ENCODE data around the gene C9orf50.

The C9orf50 gene

DNA sequence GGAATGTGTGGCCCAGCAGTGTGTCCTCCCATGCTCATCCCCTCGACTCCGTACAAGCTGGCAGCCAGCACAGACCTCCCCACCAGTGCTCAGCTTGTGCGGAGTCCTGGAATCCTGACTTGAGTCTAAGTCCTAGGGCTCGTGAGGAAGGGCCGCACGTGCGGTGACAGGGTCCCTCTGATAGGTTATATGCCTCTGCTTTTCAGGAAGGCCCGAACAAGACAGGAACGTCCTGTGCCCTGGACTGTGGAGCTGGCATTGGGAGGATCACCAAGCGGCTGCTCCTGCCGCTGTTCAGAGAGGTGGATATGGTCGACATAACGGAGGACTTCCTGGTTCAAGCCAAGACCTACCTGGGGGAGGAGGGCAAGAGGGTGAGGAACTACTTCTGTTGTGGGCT, 12.9 kb upstream of the C9orf50 start:
- no peaks in the 10 kb centered on the region; the same call in 1 of the 2 replicates for H3K36me3 ChIP-seq (replicated peaks; ENCODE audit: insufficient read depth, low read length)
- no peak for TF ChIP-seq EZH2 (optimal IDR thresholded peaks at IDR 0.05; ENCODE audit: low read depth, low read length)
- no peak for TF ChIP-seq EZH2phosphoT487 (IDR thresholded peaks at IDR 0.05; ENCODE audit: low read length)
- TF ChIP-seq, protein P1, sequence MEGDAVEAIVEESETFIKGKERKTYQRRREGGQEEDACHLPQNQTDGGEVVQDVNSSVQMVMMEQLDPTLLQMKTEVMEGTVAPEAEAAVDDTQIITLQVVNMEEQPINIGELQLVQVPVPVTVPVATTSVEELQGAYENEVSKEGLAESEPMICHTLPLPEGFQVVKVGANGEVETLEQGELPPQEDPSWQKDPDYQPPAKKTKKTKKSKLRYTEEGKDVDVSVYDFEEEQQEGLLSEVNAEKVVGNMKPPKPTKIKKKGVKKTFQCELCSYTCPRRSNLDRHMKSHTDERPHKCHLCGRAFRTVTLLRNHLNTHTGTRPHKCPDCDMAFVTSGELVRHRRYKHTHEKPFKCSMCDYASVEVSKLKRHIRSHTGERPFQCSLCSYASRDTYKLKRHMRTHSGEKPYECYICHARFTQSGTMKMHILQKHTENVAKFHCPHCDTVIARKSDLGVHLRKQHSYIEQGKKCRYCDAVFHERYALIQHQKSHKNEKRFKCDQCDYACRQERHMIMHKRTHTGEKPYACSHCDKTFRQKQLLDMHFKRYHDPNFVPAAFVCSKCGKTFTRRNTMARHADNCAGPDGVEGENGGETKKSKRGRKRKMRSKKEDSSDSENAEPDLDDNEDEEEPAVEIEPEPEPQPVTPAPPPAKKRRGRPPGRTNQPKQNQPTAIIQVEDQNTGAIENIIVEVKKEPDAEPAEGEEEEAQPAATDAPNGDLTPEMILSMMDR (IDR thresholded peaks at IDR 0.05; ENCODE audit: low read length), result no peak
- no peak overlapping the region for H3K4me3 ChIP-seq (ENCODE audit: low read length)
- H3K9ac ChIP-seq (ENCODE audit: low read length), result no peak overlapping the region
- H3K27me3 ChIP-seq (replicated peaks; ENCODE audit: insufficient read depth, low read length), result no peaks in the 10 kb centered on the region
- H3K4me2 ChIP-seq (ENCODE audit: low read depth, low read length), result no peak overlapping the region
- no peaks in the 10 kb centered on the region for H3K9me3 ChIP-seq (replicated peaks; ENCODE audit: insufficient read depth, low read length)
- no peak for DNase-seq
- H2AFZ ChIP-seq (ENCODE audit: low read length), result no peak overlapping the region
- peaks cover 61% of the 10 kb centered on the region for H3K79me2 ChIP-seq (ENCODE audit: low read length)
- H3K4me1 ChIP-seq (ENCODE audit: low read length), result no peaks in the 10 kb centered on the region
- H3F3A ChIP-seq (ENCODE audit: insufficient read depth, low read length), result no peaks in the 10 kb centered on the region
- no peaks in the 10 kb centered on the region for H3K9me2 ChIP-seq (replicated peaks; ENCODE audit: insufficient read depth, low read length)
- peaks cover 21% of the 10 kb centered on the region; the same call in 1 of the 2 replicates for H4K20me1 ChIP-seq (ENCODE audit: insufficient read depth, low read length)
- no peak overlapping the region for H3K27ac ChIP-seq (ENCODE audit: low read length)

- TF ChIP-seq EZH2 (optimal IDR thresholded peaks at IDR 0.05; ENCODE audit: low read depth, low read length), result no peak
- TF ChIP-seq EZH2phosphoT487 (IDR thresholded peaks at IDR 0.05; ENCODE audit: low read length), result no peak
- TF ChIP-seq, protein P1 (IDR thresholded peaks at IDR 0.05; ENCODE audit: low read length), result no peak
- Histone ChIP-seq H3K4me2 (ENCODE audit: low read depth, low read length) (no peak overlapping the region), H3K9ac (ENCODE audit: low read length) (no peak overlapping the region), H3K27me3 (replicated peaks; ENCODE audit: insufficient read depth, low read length) (no peaks in the 10 kb centered on the region), H3F3A (ENCODE audit: insufficient read depth, low read length) (no peaks in the 10 kb centered on the region), H3K27ac (ENCODE audit: low read length) (no peak overlapping the region), H4K20me1 (ENCODE audit: insufficient read depth, low read length) (peaks cover 21% of the 10 kb centered on the region; the same call in 1 of the 2 replicates), H3K79me2 (ENCODE audit: low read length) (peaks cover 68% of the 10 kb centered on the region), H3K4me1 (ENCODE audit: low read length) (no peaks in the 10 kb centered on the region), H3K9me2 (replicated peaks; ENCODE audit: insufficient read depth, low read length) (no peaks in the 10 kb centered on the region), H2AFZ (ENCODE audit: low read length) (no peak overlapping the region), H3K36me3 (replicated peaks; ENCODE audit: insufficient read depth, low read length) (no peaks in the 10 kb centered on the region; the same call in none of the 2 replicates), H3K4me3 (ENCODE audit: low read length) (no peak overlapping the region), H3K9me3 (replicated peaks; ENCODE audit: insufficient read depth, low read length) (no peaks in the 10 kb centered on the region)
- DNase-seq, result no peak
Measured at GRCh38 chr9:129633207-129633606, 12.3 kb upstream of the C9orf50 start.

DNA sequence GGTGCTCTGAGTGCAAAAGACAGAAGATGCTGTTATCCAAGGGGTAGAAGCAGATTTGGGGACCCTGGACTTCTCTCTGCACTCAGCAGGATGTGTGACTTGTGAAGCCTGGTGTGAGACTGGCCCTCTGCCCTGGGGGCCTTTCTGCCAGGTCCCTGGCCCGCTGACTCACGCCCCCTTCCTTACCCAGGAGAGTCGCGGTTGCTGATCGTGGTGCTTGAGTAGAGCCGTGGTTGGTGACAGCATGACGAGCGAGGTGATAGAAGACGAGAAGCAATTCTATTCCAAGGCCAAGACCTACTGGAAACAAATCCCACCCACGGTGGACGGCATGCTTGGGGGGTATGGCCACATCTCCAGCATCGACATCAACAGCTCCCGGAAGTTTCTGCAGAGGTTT, 11.6 kb upstream of the C9orf50 start:
- no peak for DNase-seq
- Histone ChIP-seq H3K79me2 (ENCODE audit: low read length) (peaks cover 75% of the 10 kb centered on the region), H3K4me2 (ENCODE audit: low read depth, low read length) (no peak overlapping the region), H3F3A (ENCODE audit: insufficient read depth, low read length) (no peaks in the 10 kb centered on the region), H3K9me2 (replicated peaks; ENCODE audit: insufficient read depth, low read length) (no peaks in the 10 kb centered on the region), H3K9ac (ENCODE audit: low read length) (no peak overlapping the region), H3K27me3 (replicated peaks; ENCODE audit: insufficient read depth, low read length) (no peaks in the 10 kb centered on the region), H4K20me1 (ENCODE audit: insufficient read depth, low read length) (peaks cover 21% of the 10 kb centered on the region; the same call in 1 of the 2 replicates), H3K4me3 (ENCODE audit: low read length) (no peak overlapping the region), H3K4me1 (ENCODE audit: low read length) (peaks cover 3% of the 10 kb centered on the region; the same call in 1 of the 2 replicates), H3K27ac (ENCODE audit: low read length) (no peak overlapping the region), H3K9me3 (replicated peaks; ENCODE audit: insufficient read depth, low read length) (no peaks in the 10 kb centered on the region), H3K36me3 (replicated peaks; ENCODE audit: insufficient read depth, low read length) (no peaks in the 10 kb centered on the region; the same call in none of the 2 replicates), H2AFZ (ENCODE audit: low read length) (no peak overlapping the region)
- TF ChIP-seq, protein P1 (IDR thresholded peaks at IDR 0.05; ENCODE audit: low read length), result no peak
- TF ChIP-seq EZH2phosphoT487 (IDR thresholded peaks at IDR 0.05; ENCODE audit: low read length) (no peak), EZH2 (optimal IDR thresholded peaks at IDR 0.05; ENCODE audit: low read depth, low read length) (no peak)
